SK-N-SH (cell line): ENCODE results near the gene SLC2A9. TPM values are rescaled to one million over a fixed set of nuclear protein-coding genes. Genes with fewer than 3 reads are reported as not detected.

Experiments used
- CTCF ChIA-PET: fragments of 300-600, 350-600 bp; formaldehyde crosslinking; extraction: SDS; loops from one replicate; lab custom pipeline; 2021; lab: Yijun Ruan, JAX
- POLR2A ChIA-PET: fragments of 350-600 bp; sonication (Branson Sonifier 250); formaldehyde crosslinking; extraction: SDS; loops from one replicate; lab custom pipeline; 2020; ENCODE audit warnings: antibody characterized with exemption, inconsistent platforms; lab: Yijun Ruan, JAX
- DNase-seq: peaks from one replicate; pipeline ENCODE4 v3.0.0; 2012
- H2AFZ ChIP-seq: fragments of 200-600 bp; sonication (generic); 2 replicates; pipeline ENCODE4 v1.8.1; 2016; ENCODE audit warnings: antibody characterized with exemption, mild to moderate bottlenecking, low read depth
- H3F3A ChIP-seq: fragments of 200-600 bp; sonication (generic); replicated peaks from 2 replicates; pipeline ENCODE3; 2016; ENCODE audit warnings: antibody characterized with exemption, mild to moderate bottlenecking; ENCODE audit not compliant: insufficient read depth
- H3K27ac ChIP-seq, 2 experiments: fragments of 200-500 bp in 1 of 2; fragments of 200-600 bp in 1 of 2; sonication (Bioruptor generic) in 1 of 2; sonication (generic), shearing (Covaris generic) in 1 of 2; 2 replicates each; pipeline versions ENCODE4 v1.5.1 to v1.6.1; 2014 to 2016; ENCODE audit warnings: low read depth in 2 of 2, inconsistent platforms in 1 of 2, low read length in 1 of 2, mild to moderate bottlenecking in 1 of 2, mixed read lengths in 1 of 2
- H3K27me3 ChIP-seq: fragments of 200-600 bp; sonication (generic), shearing (Covaris generic); 2 replicates; pipeline ENCODE4 v1.6.1; 2016; ENCODE audit warnings: mixed run types; ENCODE audit not compliant: insufficient read depth
- H3K36me3 ChIP-seq, 2 experiments: fragments of 200-500 bp in 1 of 2; fragments of 200-600 bp in 1 of 2; sonication (Bioruptor generic) in 1 of 2; sonication (generic) in 1 of 2; replicated peaks in 1 of 2; 2 replicates each; pipeline versions ENCODE3 to v1.5.1; 2014 to 2016; ENCODE audit warnings: low read length in 1 of 2, mild to moderate bottlenecking in 1 of 2; ENCODE audit not compliant: insufficient read depth in 2 of 2, control insufficient read depth in 1 of 2
- H3K4me1 ChIP-seq, 2 experiments: fragments of 200-500 bp in 1 of 2; fragments of 200-600 bp in 1 of 2; sonication (Bioruptor generic) in 1 of 2; sonication (generic), shearing (Covaris generic) in 1 of 2; 2 replicates each; pipeline versions ENCODE4 v1.5.1 to v1.6.1; 2014 to 2016; ENCODE audit warnings: low read depth in 1 of 2, low read length in 1 of 2, mixed run types in 1 of 2; ENCODE audit not compliant: insufficient read depth in 2 of 2, control insufficient read depth in 1 of 2
- H3K4me2 ChIP-seq: fragments of 200-600 bp; sonication (generic), shearing (Covaris generic); 2 replicates; pipeline ENCODE4 v1.6.1; 2017; ENCODE audit warnings: mixed run types
- H3K4me3 ChIP-seq, 2 experiments: fragments of 200-500 bp in 1 of 2; fragments of 200-600 bp in 1 of 2; sonication (Bioruptor generic) in 1 of 2; sonication (generic), shearing (Covaris generic) in 1 of 2; 2 replicates each; pipeline versions ENCODE4 v1.5.1 to v1.8.1; 2014 to 2016; ENCODE audit warnings: low read depth in 2 of 2, inconsistent platforms in 1 of 2, low read length in 1 of 2, mild to moderate bottlenecking in 1 of 2, mixed read lengths in 1 of 2, moderate library complexity in 1 of 2
- H3K79me2 ChIP-seq: fragments of 200-600 bp; sonication (generic); 2 replicates; pipeline ENCODE4 v1.8.1; 2017; ENCODE audit warnings: mild to moderate bottlenecking; ENCODE audit not compliant: insufficient read depth
- H3K9ac ChIP-seq: fragments of 200-600 bp; sonication (generic); 2 replicates; pipeline ENCODE4 v1.6.1; 2017; ENCODE audit warnings: mixed run types
- H3K9me2 ChIP-seq: fragments of 200-600 bp; sonication (generic); 2 replicates; pipeline ENCODE4 v1.6.1; 2017; ENCODE audit warnings: mixed run types
- H3K9me3 ChIP-seq: fragments of 200-600 bp; sonication (generic); 2 replicates; pipeline ENCODE4 v1.6.1; 2017; ENCODE audit warnings: mixed run types, mild to moderate bottlenecking, moderate library complexity
- H4K20me1 ChIP-seq: fragments of 200-600 bp; sonication (generic); 2 replicates; pipeline ENCODE4 v1.6.1; 2017; ENCODE audit warnings: mild to moderate bottlenecking, mixed run types; ENCODE audit not compliant: insufficient read depth
- CHD2 ChIP-seq: fragments of 150-350 bp; IDR thresholded peaks from 2 replicates; pipeline ENCODE4 v1.6.1; 2018; ENCODE audit warnings: low read length; ENCODE audit not compliant: partially characterized antibody
- ELF1 ChIP-seq: IDR thresholded peaks from 2 replicates; pipeline ENCODE4 v1.4.0; 2012
- EP300 ChIP-seq, 2 experiments: IDR thresholded peaks; 2 replicates each; pipeline versions ENCODE4 v1.4.0 to v1.6.1; 2012; ENCODE audit warnings: borderline replicate concordance in 1 of 2, low read depth in 1 of 2, low read length in 1 of 2
- FOXJ3 ChIP-seq: sonication (generic); formaldehyde crosslinking; IDR thresholded peaks from 2 replicates; pipeline ENCODE4 v1.5.1; 2020; ENCODE audit warnings: mild to moderate bottlenecking, missing genetic modification reagents
- FOXM1 ChIP-seq: IDR thresholded peaks from 2 replicates; pipeline ENCODE4 v1.4.0; 2012; ENCODE audit warnings: low read depth, mild to moderate bottlenecking
- GABPA ChIP-seq: IDR thresholded peaks from 2 replicates; pipeline ENCODE4 v1.4.0; 2012; ENCODE audit warnings: low read depth, mild to moderate bottlenecking
- IRF3 ChIP-seq: fragments of 150-350 bp; IDR thresholded peaks from 2 replicates; pipeline ENCODE4 v1.6.1; 2016; ENCODE audit warnings: mild to moderate bottlenecking, low read depth, low read length
- MAX ChIP-seq: IDR thresholded peaks from 2 replicates; pipeline ENCODE4 v1.4.0; 2012; ENCODE audit warnings: low read depth
- MEF2A ChIP-seq: IDR thresholded peaks from 2 replicates; pipeline ENCODE4 v1.4.0; 2012; ENCODE audit warnings: low read depth, borderline replicate concordance
- NFIC ChIP-seq: IDR thresholded peaks from 2 replicates; pipeline ENCODE4 v1.4.0; 2012; ENCODE audit warnings: borderline replicate concordance
- REST ChIP-seq: IDR thresholded peaks from 2 replicates; pipeline ENCODE4 v1.6.1; 2012; ENCODE audit warnings: mild to moderate bottlenecking, low read depth, low read length, moderate library complexity
- RXRA ChIP-seq: IDR thresholded peaks from 2 replicates; pipeline ENCODE4 v1.4.0; 2012; ENCODE audit warnings: low read depth, mild to moderate bottlenecking, borderline replicate concordance
- SMC3 ChIP-seq: IDR thresholded peaks from 2 replicates; pipeline ENCODE4 v1.6.1; 2012; ENCODE audit warnings: low read depth, low read length, improper control_type of control experiment
- TCF12 ChIP-seq: IDR thresholded peaks from 2 replicates; pipeline ENCODE4 v1.4.0; 2012
- TEAD4 ChIP-seq: IDR thresholded peaks from 2 replicates; pipeline ENCODE4 v1.4.0; 2012; ENCODE audit warnings: mild to moderate bottlenecking, borderline replicate concordance; ENCODE audit not compliant: insufficient read depth
- USF1 ChIP-seq: IDR thresholded peaks from 2 replicates; pipeline ENCODE4 v1.4.0; 2012; ENCODE audit warnings: low read depth, borderline replicate concordance
- YY1 ChIP-seq: IDR thresholded peaks from 2 replicates; pipeline ENCODE4 v1.4.0; 2012; ENCODE audit warnings: low read depth, mild to moderate bottlenecking
- WGBS: methylation state at CpG from one replicate; pipeline ENCODE4 v1.1.6; 2017; ENCODE audit warnings: low lambda C conversion rate; 5-methylcytosine and 5-hydroxymethylcytosine counted together
- polyA plus RNA-seq, 3 experiments: library from polyadenylated mRNA; depleted of rRNA; stranded (reverse); fragments of >200 nt; gene quantifications; 2 replicates each; pipeline ENCODE4 v1.2.3, GENCODE V29; 2012

Gene SLC2A9
- polyA plus RNA-seq, 1 of the 3 experiments (the other 2 are of a cell fraction), result not detected

DNA sequence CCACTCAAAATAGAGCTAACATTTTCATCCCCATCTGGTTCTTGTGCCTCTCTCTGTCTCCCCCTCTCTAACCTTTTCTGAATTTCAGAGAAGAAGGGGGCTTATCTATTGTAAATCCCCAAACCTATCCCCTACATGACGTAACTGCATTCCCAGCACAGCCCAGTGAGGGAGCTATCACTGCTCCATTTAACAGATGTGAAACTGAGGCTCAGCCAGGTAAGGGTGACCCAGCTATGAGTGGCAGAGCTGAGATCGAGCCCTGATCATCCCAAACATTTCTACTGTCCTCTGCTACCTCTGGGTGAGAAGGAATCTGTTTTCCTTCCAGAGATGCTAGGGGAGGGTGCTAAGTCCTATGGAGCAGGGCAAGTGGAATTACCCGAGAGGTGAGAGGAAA is 107.5 kb downstream of the SLC2A9 start:
- CTCF ChIA-PET, result interaction anchor here (1.2 to 2.7 kb wide), 2 partner anchors 10 to 101 kb away, joined by 4 to 12 read pairs; no protein-coding TSS in a partner anchor
- no peaks in the 10 kb centered on the region for H3K36me3 ChIP-seq
- no peak for TF ChIP-seq EP300 (IDR thresholded peaks at IDR 0.05; ENCODE audit: borderline replicate concordance in 1 of 2, low read depth in 1 of 2, low read length in 1 of 2)
- no peak for TF ChIP-seq MEF2A
- TF ChIP-seq TEAD4, result no peak
- TF ChIP-seq FOXM1, result no peak
- no peak for TF ChIP-seq MAX
- 19% methylated on average over 3 of the region's 3 CpGs for WGBS
- H3K4me3 ChIP-seq, result no peak overlapping the region
- no peaks in the 10 kb centered on the region for H3K79me2 ChIP-seq
- no peak overlapping the region for H3K27ac ChIP-seq
- no peak for DNase-seq
- POLR2A ChIA-PET, result interaction anchor here (0.6 kb wide), 1 partner anchor 597 kb away, joined by 3 read pairs; no protein-coding TSS in a partner anchor
- no peak overlapping the region for H3K9ac ChIP-seq
- no peaks in the 10 kb centered on the region for H3K27me3 ChIP-seq
- H3K9me2 ChIP-seq, result no peaks in the 10 kb centered on the region
- no peaks in the 10 kb centered on the region for H3F3A ChIP-seq
- no peaks in the 10 kb centered on the region for H3K4me1 ChIP-seq
- H3K9me3 ChIP-seq, result no peaks in the 10 kb centered on the region
- no peak overlapping the region for H3K4me2 ChIP-seq
- no peak overlapping the region for H2AFZ ChIP-seq
- no peaks in the 10 kb centered on the region for H4K20me1 ChIP-seq

DNA sequence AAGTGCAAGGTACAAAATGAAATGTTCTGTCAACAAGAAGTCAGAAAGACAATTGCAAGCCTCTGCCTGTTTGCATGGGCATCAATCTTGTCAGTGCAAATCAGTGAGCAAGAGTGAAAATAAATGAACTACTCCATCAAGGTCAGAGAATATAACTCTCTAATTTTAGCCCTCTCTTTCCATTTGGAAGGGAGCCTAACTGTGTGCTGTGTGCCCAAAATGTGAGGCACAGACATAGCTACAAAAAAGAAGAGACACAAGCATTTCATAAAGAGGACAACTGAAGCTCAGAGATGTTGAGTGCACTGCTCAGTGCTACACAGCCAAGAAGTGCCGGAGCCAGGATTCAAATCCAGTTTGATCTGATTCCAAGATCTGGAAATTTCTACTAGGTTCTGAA is 114.3 kb downstream of the SLC2A9 start:
- H3K4me1 ChIP-seq, result no peaks in the 10 kb centered on the region; a peak in 1 of 4 replicates
- ChIA-PET POLR2A (no interaction called here), CTCF (interaction anchor here (1.0 to 1.2 kb wide), 2 partner anchors 8 to 108 kb away, joined by 4 to 8 read pairs; no protein-coding TSS in a partner anchor)
- H3K9me2 ChIP-seq, result no peaks in the 10 kb centered on the region
- no peaks in the 10 kb centered on the region for H4K20me1 ChIP-seq
- no peak for DNase-seq
- H3K36me3 ChIP-seq, result no peaks in the 10 kb centered on the region
- 0% methylated on average over 1 of the region's 1 CpG for WGBS
- no peak overlapping the region for H3K9ac ChIP-seq
- no peak overlapping the region for H3K4me2 ChIP-seq
- H3K27me3 ChIP-seq, result no peaks in the 10 kb centered on the region
- H2AFZ ChIP-seq, result no peak overlapping the region
- H3K9me3 ChIP-seq, result no peaks in the 10 kb centered on the region
- TF ChIP-seq CHD2, result no peak
- no peak for TF ChIP-seq USF1
- TF ChIP-seq ELF1, result no peak
- no peak for TF ChIP-seq GABPA
- TF ChIP-seq IRF3, result no peak
- TF ChIP-seq REST, result no peak
- no peak for TF ChIP-seq SMC3
- TF ChIP-seq FOXJ3, result no peak
- TF ChIP-seq YY1, result no peak
- no peak for TF ChIP-seq TCF12
- TF ChIP-seq MEF2A, result no peak
- no peak for TF ChIP-seq NFIC
- TF ChIP-seq RXRA, result no peak
- H3F3A ChIP-seq, result no peaks in the 10 kb centered on the region
- H3K79me2 ChIP-seq, result no peaks in the 10 kb centered on the region
- no peak overlapping the region for H3K27ac ChIP-seq
- H3K4me3 ChIP-seq, result no peak overlapping the region
